HFFc6 (cell line): ENCODE measurements around the gene SPOCK2. TPM values are rescaled to one million over a fixed set of nuclear protein-coding genes. Genes with fewer than 3 reads are reported as not detected.

ENCODE experiments used
- DNase-seq: peaks from one replicate; pipeline ENCODE4 v3.0.0-alpha.2; 2018
- H3K27ac Mint-ChIP-seq: 2 replicates; pipeline ENCODE4 v1.8.0; 2020; ENCODE audit warnings: mild to moderate bottlenecking, mixed read lengths
- H3K27me3 Mint-ChIP-seq: 2 replicates; pipeline ENCODE4 v1.8.0; 2021; ENCODE audit warnings: mild to moderate bottlenecking, moderate library complexity, mixed read lengths; ENCODE audit not compliant: insufficient read depth
- H3K36me3 Mint-ChIP-seq: 2 replicates; pipeline ENCODE4 v1.8.0; 2021; ENCODE audit warnings: low read depth, mixed read lengths
- H3K4me1 Mint-ChIP-seq: 2 replicates; pipeline ENCODE4 v1.8.0; 2020; ENCODE audit warnings: low read depth, mixed read lengths
- H3K4me3 Mint-ChIP-seq: 2 replicates; pipeline ENCODE4 v1.8.0; 2020; ENCODE audit warnings: mild to moderate bottlenecking, moderate library complexity, mixed read lengths
- H3K9me3 Mint-ChIP-seq: 2 replicates; pipeline ENCODE4 v1.8.0; 2020; ENCODE audit warnings: mild to moderate bottlenecking, mixed read lengths
- CTCF ChIP-seq: fragments of 200-600 bp; sonication (generic); IDR thresholded peaks from 2 replicates; pipeline ENCODE4 v1.5.0; 2021; ENCODE audit warnings: antibody characterized with exemption, mild to moderate bottlenecking
- total RNA-seq, 6 experiments: library from RNA; stranded (reverse); fragmentation: NEBNext Ultra II Directional; extraction: Animal tissue kit (Norgen Biotek cat#: 25700); gene quantifications; 2 replicates in 1 of 6; 3 replicates in 5 of 6; pipeline ENCODE4 v1.2.3, GENCODE V29; 2021

Gene SPOCK2
- total RNA-seq, 6 experiments from 2014 or later: not detected

GRCh38 chr10:72030762-72031543, 57.4 kb downstream of the SPOCK2 start:
- Mint-ChIP-seq H3K9me3 (no peaks in the 10 kb centered on the region), H3K36me3 (no peaks in the 10 kb centered on the region), H3K27ac (no peak overlapping the region), H3K27me3 (peaks cover 4% of the 10 kb centered on the region), H3K4me1 (peaks cover 39% of the 10 kb centered on the region), H3K4me3 (peak overlapping the region; percentile 43; the same call in 1 of the 2 replicates)
- TF ChIP-seq CTCF: no peak
- DNase-seq: no peak

GRCh38 chr10:72029414-72029813, 58.9 kb downstream of the SPOCK2 start:
- H3K27ac Mint-ChIP-seq: no peak overlapping the region

GRCh38 chr10:72027498-72027897, 60.9 kb downstream of the SPOCK2 start:
- H3K4me3 Mint-ChIP-seq: peak overlapping the region; percentile 22
- no peak for TF ChIP-seq CTCF
- peaks cover 44% of the 10 kb centered on the region for H3K4me1 Mint-ChIP-seq
- peaks cover 4% of the 10 kb centered on the region for H3K27me3 Mint-ChIP-seq
- H3K27ac Mint-ChIP-seq: no peak overlapping the region
- no peaks in the 10 kb centered on the region for H3K9me3 Mint-ChIP-seq
- DNase-seq: peak; percentile 28
- no peaks in the 10 kb centered on the region for H3K36me3 Mint-ChIP-seq

More at GRCh38 chr10:72029414-72029813, 58.9 kb downstream of the SPOCK2 start:
- Mint-ChIP-seq H3K9me3 (no peaks in the 10 kb centered on the region), H3K4me3 (no peak overlapping the region), H3K4me1 (peaks cover 41% of the 10 kb centered on the region), H3K27me3 (peaks cover 4% of the 10 kb centered on the region), H3K36me3 (no peaks in the 10 kb centered on the region)
- DNase-seq: no peak
- TF ChIP-seq CTCF: no peak

GRCh38 chr10:72026278-72027111, 61.9 kb downstream of the SPOCK2 start:
- Mint-ChIP-seq H3K27me3 (peaks cover under 1% of the 10 kb centered on the region), H3K9me3 (no peaks in the 10 kb centered on the region), H3K27ac (no peak overlapping the region), H3K4me3 (peak overlapping the region; percentile 35; the same call in 1 of the 2 replicates), H3K36me3 (no peaks in the 10 kb centered on the region), H3K4me1 (peaks cover 44% of the 10 kb centered on the region)
- TF ChIP-seq CTCF: no peak
- DNase-seq: peak; percentile 24

GRCh38 chr10:72025832-72026231, 62.5 kb downstream of the SPOCK2 start:
- H3K4me1 Mint-ChIP-seq: peaks cover 41% of the 10 kb centered on the region
- no peaks in the 10 kb centered on the region for H3K9me3 Mint-ChIP-seq
- no peaks in the 10 kb centered on the region for H3K36me3 Mint-ChIP-seq

More at GRCh38 chr10:72025832-72026231, 62.5 kb downstream of the SPOCK2 start:
- Mint-ChIP-seq H3K4me3 (no peak overlapping the region), H3K27ac (no peak overlapping the region), H3K27me3 (no peaks in the 10 kb centered on the region; the same call in none of the 2 replicates)
- no peak for TF ChIP-seq CTCF
- DNase-seq: no peak
